ENCODE measurements around the gene SFXN1.

The SFXN1 gene

GRCh38 chr5:175539936-175540335 lies 61.6 kb downstream of the SFXN1 start:
- no peak for DNase-seq (ENCODE audit: low read depth in 2 of 3, low spot score in 2 of 3)

GRCh38 chr5:175541264-175541663 lies 62.9 kb downstream of the SFXN1 start:
- DNase-seq (ENCODE audit: low read depth in 2 of 3, low spot score in 2 of 3): no peak

GRCh38 chr5:175542232-175542965 lies 64.0 kb downstream of the SFXN1 start:
- DNase-seq (ENCODE audit: low read depth in 2 of 3, low spot score in 2 of 3): no peak

- DNase-seq (ENCODE audit: low read depth in 2 of 3, low spot score in 2 of 3): no peak
Observed at GRCh38 chr5:175542966-175543235, 64.5 kb downstream of the SFXN1 start.

GRCh38 chr5:175544108-175544511 lies 65.8 kb downstream of the SFXN1 start:
- no peak for DNase-seq (ENCODE audit: low read depth in 2 of 3, low spot score in 2 of 3)

- no peak for DNase-seq (ENCODE audit: low read depth in 2 of 3, low spot score in 2 of 3)
Observed at GRCh38 chr5:175544586-175544985, 66.2 kb downstream of the SFXN1 start.

- DNase-seq (ENCODE audit: low read depth in 2 of 3, low spot score in 2 of 3): no peak
Observed at GRCh38 chr5:175547842-175548241, 69.5 kb downstream of the SFXN1 start.

- DNase-seq (ENCODE audit: low read depth in 2 of 3, low spot score in 2 of 3): no peak
Observed at GRCh38 chr5:175548626-175549311, 70.4 kb downstream of the SFXN1 start.

- no peak for DNase-seq (ENCODE audit: low read depth in 2 of 3, low spot score in 2 of 3)
Observed at GRCh38 chr5:175550055-175550805, 71.9 kb downstream of the SFXN1 start.

- DNase-seq (ENCODE audit: low read depth in 2 of 3, low spot score in 2 of 3): no peak
Observed at GRCh38 chr5:175551266-175551665, 72.9 kb downstream of the SFXN1 start.

- DNase-seq (ENCODE audit: low read depth in 2 of 3, low spot score in 2 of 3): no peak
Observed at GRCh38 chr5:175554296-175554695, 75.9 kb downstream of the SFXN1 start.

GRCh38 chr5:175555168-175555785 lies 76.9 kb downstream of the SFXN1 start:
- DNase-seq (ENCODE audit: low read depth in 2 of 3, low spot score in 2 of 3): no peak

- no peak for DNase-seq (ENCODE audit: low read depth in 2 of 3, low spot score in 2 of 3)
Observed at GRCh38 chr5:175556794-175557193, 78.4 kb downstream of the SFXN1 start.

GRCh38 chr5:175557778-175558177 lies 79.4 kb downstream of the SFXN1 start:
- no peak for DNase-seq (ENCODE audit: low read depth in 2 of 3, low spot score in 2 of 3)

GRCh38 chr5:175558801-175559480 lies 80.6 kb downstream of the SFXN1 start:
- no peak for DNase-seq (ENCODE audit: low read depth in 2 of 3, low spot score in 2 of 3)

- no peak for DNase-seq (ENCODE audit: low read depth in 2 of 3, low spot score in 2 of 3)
Observed at GRCh38 chr5:175560011-175560410, 81.7 kb downstream of the SFXN1 start.

GRCh38 chr5:175561085-175561484 lies 82.7 kb downstream of the SFXN1 start:
- DNase-seq (ENCODE audit: low read depth in 2 of 3, low spot score in 2 of 3): no peak

GRCh38 chr5:175564716-175565115 lies 86.4 kb downstream of the SFXN1 start:
- DNase-seq (ENCODE audit: low read depth in 2 of 3, low spot score in 2 of 3): no peak

- no peak for DNase-seq (ENCODE audit: low read depth in 2 of 3, low spot score in 2 of 3)
Observed at GRCh38 chr5:175566697-175567096, 88.3 kb downstream of the SFXN1 start.

- no peak for DNase-seq (ENCODE audit: low read depth in 2 of 3, low spot score in 2 of 3)
Observed at GRCh38 chr5:175567954-175568353, 89.6 kb downstream of the SFXN1 start.

GRCh38 chr5:175569701-175570100 lies 91.3 kb downstream of the SFXN1 start:
- no peak for DNase-seq (ENCODE audit: low read depth in 2 of 3, low spot score in 2 of 3)
